Ovary (tissue), 3 donors: ENCODE data around the gene NOP53.

Experiments used
- EP300 ChIP-seq: sonication (generic); formaldehyde crosslinking; IDR thresholded peaks from one replicate; pipeline ENCODE4 v1.6.1; 2017; ENCODE audit warnings: antibody characterized with exemption
- POLR2A ChIP-seq: fragments of 450-650 bp; IDR thresholded peaks from one replicate; pipeline ENCODE4 v1.6.1; 2017; ENCODE audit warnings: antibody characterized with exemption, mild to moderate bottlenecking, moderate library complexity
- TF ChIP-seq, protein P1 (sequence below), 3 donors: fragments of 450-650 bp in 2 of 3; fragments of 200-600 bp in 1 of 3; IDR thresholded peaks; one replicate each; pipeline versions ENCODE4 v1.5.1 to v1.8.0; 2016 to 2022; ENCODE audit warnings: antibody characterized with exemption in 3 of 3, mild to moderate bottlenecking in 1 of 3
- donor health status: DM: no; HTN: no; CAD: no.

- TF ChIP-seq, protein P1, sequence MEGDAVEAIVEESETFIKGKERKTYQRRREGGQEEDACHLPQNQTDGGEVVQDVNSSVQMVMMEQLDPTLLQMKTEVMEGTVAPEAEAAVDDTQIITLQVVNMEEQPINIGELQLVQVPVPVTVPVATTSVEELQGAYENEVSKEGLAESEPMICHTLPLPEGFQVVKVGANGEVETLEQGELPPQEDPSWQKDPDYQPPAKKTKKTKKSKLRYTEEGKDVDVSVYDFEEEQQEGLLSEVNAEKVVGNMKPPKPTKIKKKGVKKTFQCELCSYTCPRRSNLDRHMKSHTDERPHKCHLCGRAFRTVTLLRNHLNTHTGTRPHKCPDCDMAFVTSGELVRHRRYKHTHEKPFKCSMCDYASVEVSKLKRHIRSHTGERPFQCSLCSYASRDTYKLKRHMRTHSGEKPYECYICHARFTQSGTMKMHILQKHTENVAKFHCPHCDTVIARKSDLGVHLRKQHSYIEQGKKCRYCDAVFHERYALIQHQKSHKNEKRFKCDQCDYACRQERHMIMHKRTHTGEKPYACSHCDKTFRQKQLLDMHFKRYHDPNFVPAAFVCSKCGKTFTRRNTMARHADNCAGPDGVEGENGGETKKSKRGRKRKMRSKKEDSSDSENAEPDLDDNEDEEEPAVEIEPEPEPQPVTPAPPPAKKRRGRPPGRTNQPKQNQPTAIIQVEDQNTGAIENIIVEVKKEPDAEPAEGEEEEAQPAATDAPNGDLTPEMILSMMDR (IDR thresholded peaks at IDR 0.05), result no peak
- TF ChIP-seq POLR2A (no peak), EP300 (no peak)
Measured at GRCh38 chr19:47798904-47799266, 53.5 kb downstream of the NOP53 start.
